Heart right ventricle (tissue), 16 donors: Measurements from ENCODE around the gene CARD18. TPM values are rescaled to one million over a fixed set of nuclear protein-coding genes. Genes with fewer than 3 reads are reported as not detected.
"Not testable (repeated sequence)": the region's sequence is repeated elsewhere in the genome, so short reads cannot be mapped to it uniquely, and the experiment has no call there.

ENCODE experiments used
- ATAC-seq, 8 donors: fragments of 200-7000 bp; cut with Tn5 transposase; one replicate each; pipeline ENCODE4 v1.9.1; 2020; ENCODE audit warnings: mild to moderate bottlenecking in 8 of 8, moderate library complexity in 8 of 8, moderate number of reproducible peaks in 1 of 8
- DNase-seq, 2 donors: peaks; one replicate each; pipeline ENCODE4 v3.0.0-alpha.2; 2020
- H3K27ac ChIP-seq, 10 donors: fragments of 200-600 bp; sonication (generic) in 2 of 10; one replicate each; pipeline versions ENCODE4 v1.5.0 to v1.8.0; 2020 to 2022; ENCODE audit warnings: mild to moderate bottlenecking in 3 of 10
- H3K27me3 ChIP-seq, 7 donors: fragments of 200-600 bp; one replicate each; pipeline ENCODE4 v1.8.0; 2021 to 2022; ENCODE audit warnings: mild to moderate bottlenecking in 2 of 7
- H3K36me3 ChIP-seq, 9 donors: fragments of 200-600 bp; sonication (generic) in 1 of 9; one replicate each; pipeline versions ENCODE4 v1.5.0 to v1.8.0; 2020 to 2022; ENCODE audit warnings: mild to moderate bottlenecking in 2 of 9
- H3K4me1 ChIP-seq, 9 donors: fragments of 200-600 bp; sonication (generic) in 1 of 9; one replicate each; pipeline versions ENCODE4 v1.5.0 to v1.8.0; 2020 to 2022; ENCODE audit warnings: mild to moderate bottlenecking in 4 of 9
- H3K4me3 ChIP-seq, 10 donors: fragments of 200-600 bp; sonication (generic) in 2 of 10; one replicate each; pipeline versions ENCODE4 v1.5.0 to v1.8.0; 2020 to 2022; ENCODE audit warnings: mild to moderate bottlenecking in 7 of 10, moderate library complexity in 2 of 10
- H3K9me3 ChIP-seq, 11 donors: fragments of 200-600 bp in 10 of 11; sonication (generic) in 2 of 11; one replicate each; pipeline versions ENCODE4 v1.5.0 to v1.8.0; 2013 to 2022; ENCODE audit warnings: mild to moderate bottlenecking in 2 of 11, control low read depth in 1 of 11, moderate library complexity in 1 of 11
- CTCF ChIP-seq, 9 donors: fragments of 200-600 bp; sonication (generic) in 2 of 9; IDR thresholded peaks; one replicate each; pipeline versions ENCODE4 v1.5.0 to v1.8.0; 2021 to 2022; ENCODE audit warnings: antibody characterized with exemption in 9 of 9, mild to moderate bottlenecking in 5 of 9, moderate library complexity in 1 of 9
- WGBS, 2 donors: extraction: QIAGEN DNeasy Blood & Tissue Kit; methylation state at CpG; one replicate each; pipeline ENCODE4 v1.1.7; 2013; ENCODE audit warnings: inconsistent platforms in 1 of 2; 5-methylcytosine and 5-hydroxymethylcytosine counted together
- intact Hi-C, 10 donors: fragments of 100-400 bp; cut with DNase I; formaldehyde crosslinking; loops; one replicate each; pipeline versions ENCODE4 v1.11.1 to v1.14.2; 2022
- polyA plus RNA-seq, 2 donors: library from polyadenylated mRNA; stranded (reverse); fragments of 200-250 nt; gene quantifications; one replicate each; pipeline ENCODE4 v1.2.3, GENCODE V29; 2013
- total RNA-seq, 10 donors: library from RNA; stranded (reverse); fragmentation: NEBNext Ultra II Directional in 3 of 10; extraction: Animal tissue kit (Norgen Biotek cat#: 25700) in 3 of 10; gene quantifications; one replicate each; pipeline versions ENCODE4 v1.2.1 to v1.2.4, GENCODE V29; 2021 to 2023
- donor health status: Arrhythmogenic right ventricular cardiomyopathy.
- donor health status: ischemic (EF 13 %, LVEDD 7.1; RV severe dilation, severe dysfunction).
- donor health status: healthy with polysubstance abuse.
- donor health status: DM: no; HTN: yes; CAD: no.
- donor health status: DM: no; HTN: no; CAD: no.
- donor health status: ischemic (EF 25% LVEDD 6.9; RV normal size, moderate dysfunction).
- donor health status: ischemic (EF 25% LVEDD 5.7; RV mildly dilated, moderate dysfunction).
- donor health status: healthy.
- donor health status: DM: yes; HTN: yes; CAD: no.
- donor health status: Ischemic cardiomyopathy.
- donor health status: ischemic (EF 35%, LVEDD 5.7; RV mildly dilated, moderate dysfunction).
- donor health status: nonischemic (EF 11% LVEDD 7.7; RV severe dilation, severe dysfunction).
- donor health status: DM: yes; HTN: yes; CAD: no.
- donor health status: PGD.
- donor health status: ischemic (EF 29% LVEDD 5.4; RV normal size, mild dysfunction).
- donor health status: nonischemic (EF 23%, LVEDD 6.1; RV moderate dilation, normal function).

The CARD18 gene
- total and polyA plus RNA-seq, 12 donors, result 0.07 to 2.3 (median 0.67) TPM; not detected in 9

DNA sequence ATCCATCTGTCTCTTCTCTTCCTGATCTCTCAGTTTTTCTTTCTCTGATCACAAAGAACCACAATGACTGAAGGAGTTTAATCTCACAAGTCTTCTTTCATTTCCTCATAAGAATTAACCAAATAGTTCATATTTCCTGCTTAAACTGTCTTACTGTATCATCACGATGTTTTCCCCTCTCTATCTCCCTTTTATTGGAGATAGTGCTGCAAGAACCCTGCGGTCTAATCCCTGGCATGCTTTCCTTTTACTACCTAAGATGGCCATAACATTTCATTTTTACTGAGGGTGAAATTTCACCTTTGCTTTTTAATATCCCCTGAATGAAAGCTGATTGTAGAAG lies 28.9 kb downstream of the CARD18 start:
- H3K36me3 ChIP-seq, result no peaks in the 10 kb centered on the region
- no peak for TF ChIP-seq CTCF (IDR thresholded peaks at IDR 0.05)
- DNase-seq, result no peak
- peak in 1 of 8 donors; percentile 19 for ATAC-seq
- intact Hi-C loops, result no loop called here
- H3K4me3 ChIP-seq, result peak overlapping the region in 3 of 10 donors; percentile 4 to 24 (median 17)
- peaks cover 0 to 4% (median 0%) of the 10 kb centered on the region in 7 donors for H3K27me3 ChIP-seq
- H3K4me1 ChIP-seq, result peaks cover 0 to 19% (median 4%) of the 10 kb centered on the region in 9 donors
- H3K9me3 ChIP-seq, result peaks cover 0 to 5% (median 0%) of the 10 kb centered on the region in 11 donors
- H3K27ac ChIP-seq, result peak overlapping the region in 6 of 10 donors; percentile 38 to 78 (median 52)
- WGBS, 2 donors, result 39 to 57% methylated on average over 2 of the region's 2 CpGs

DNA sequence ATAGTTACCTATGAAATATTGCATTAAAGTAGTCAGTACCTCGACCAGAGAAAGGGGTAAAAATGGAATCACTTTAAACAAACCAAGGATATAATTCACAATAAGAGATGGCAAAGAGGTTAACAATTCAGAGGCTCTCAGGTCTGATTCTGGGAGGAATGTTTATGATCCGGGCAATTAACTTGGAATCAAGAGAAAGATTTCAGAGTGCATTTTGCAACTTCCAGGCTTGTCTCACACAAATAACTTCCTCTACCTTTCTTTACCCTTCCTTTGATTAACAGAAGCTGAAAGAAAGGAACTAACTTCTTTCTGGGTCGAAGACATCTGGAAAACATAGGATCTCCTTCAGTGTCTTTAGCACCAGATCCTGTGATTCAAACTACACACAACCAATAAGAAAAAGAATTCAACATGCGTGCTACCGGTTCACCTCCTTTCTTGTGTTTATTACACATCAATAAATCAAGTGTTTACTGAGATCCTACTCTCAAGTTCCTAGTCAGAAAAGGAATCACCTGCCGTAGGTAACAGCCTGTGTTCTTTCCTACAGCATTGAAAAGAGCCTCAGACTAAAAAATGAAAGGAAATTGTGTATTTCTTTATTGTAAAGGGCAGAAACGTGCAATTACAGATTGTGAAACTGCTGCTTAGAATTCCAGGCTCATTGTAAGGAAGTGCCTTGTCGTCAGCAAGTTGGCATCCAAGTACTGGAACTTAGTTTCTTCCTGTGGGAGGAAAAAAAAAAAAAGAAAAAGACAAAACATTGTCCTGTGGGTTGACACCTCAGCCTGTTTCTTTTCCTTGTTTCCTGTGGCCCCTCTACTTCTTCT lies 29.5 kb downstream of the CARD18 start:
- no peak for TF ChIP-seq CTCF (IDR thresholded peaks at IDR 0.05)
- peaks cover 0 to 19% (median 4%) of the 10 kb centered on the region in 9 donors for H3K4me1 ChIP-seq
- peaks cover 0 to 4% (median 0%) of the 10 kb centered on the region in 7 donors for H3K27me3 ChIP-seq
- H3K9me3 ChIP-seq, result peaks cover 0 to 7% (median 0%) of the 10 kb centered on the region in 11 donors
- peak overlapping the region in 4 of 10 donors; percentile 4 to 28 (median 20) for H3K4me3 ChIP-seq
- DNase-seq (peak in 1 of 2 donors; percentile 12), ATAC-seq (peak in 5 of 8 donors; percentile 38 to 79 (median 68))
- no peaks in the 10 kb centered on the region for H3K36me3 ChIP-seq
- peak overlapping the region in 7 of 10 donors; percentile 38 to 78 (median 52) for H3K27ac ChIP-seq
- intact Hi-C loops, result no loop called here
- 54 to 59% methylated on average over 8 of the region's 8 CpGs for WGBS, 2 donors

DNA sequence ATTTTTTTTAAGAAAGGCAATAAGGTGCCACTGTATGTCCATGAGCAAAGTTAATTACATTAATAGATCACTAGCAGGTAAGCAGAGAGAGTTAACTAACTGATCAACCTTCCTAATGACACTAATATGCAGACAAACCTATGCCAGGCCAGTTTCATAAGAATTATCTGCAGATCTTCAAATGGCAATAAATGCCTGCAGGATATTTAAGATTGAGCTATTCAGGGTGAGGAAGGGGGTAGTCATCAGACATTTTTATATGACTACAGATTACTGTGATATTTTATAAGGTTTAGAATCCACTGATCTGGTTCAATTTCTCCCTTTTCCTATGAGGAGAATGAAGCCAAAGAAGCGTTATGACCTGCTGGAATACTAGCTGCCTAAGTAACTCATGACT lies 30.2 kb downstream of the CARD18 start:
- H3K9me3 ChIP-seq, result peaks cover 0 to 7% (median 0%) of the 10 kb centered on the region in 11 donors
- intact Hi-C loops, result no loop called here
- no peak for TF ChIP-seq CTCF (IDR thresholded peaks at IDR 0.05)
- H3K4me3 ChIP-seq, result no peak overlapping the region
- DNase-seq (no peak), ATAC-seq (no peak)
- 96 to 100% methylated on average over 1 of the region's 1 CpG for WGBS, 2 donors
- no peak overlapping the region for H3K27ac ChIP-seq
- peaks cover 0 to 4% (median 0%) of the 10 kb centered on the region in 7 donors for H3K27me3 ChIP-seq
- no peaks in the 10 kb centered on the region for H3K36me3 ChIP-seq
- peaks cover 0 to 19% (median 4%) of the 10 kb centered on the region in 9 donors for H3K4me1 ChIP-seq

DNA sequence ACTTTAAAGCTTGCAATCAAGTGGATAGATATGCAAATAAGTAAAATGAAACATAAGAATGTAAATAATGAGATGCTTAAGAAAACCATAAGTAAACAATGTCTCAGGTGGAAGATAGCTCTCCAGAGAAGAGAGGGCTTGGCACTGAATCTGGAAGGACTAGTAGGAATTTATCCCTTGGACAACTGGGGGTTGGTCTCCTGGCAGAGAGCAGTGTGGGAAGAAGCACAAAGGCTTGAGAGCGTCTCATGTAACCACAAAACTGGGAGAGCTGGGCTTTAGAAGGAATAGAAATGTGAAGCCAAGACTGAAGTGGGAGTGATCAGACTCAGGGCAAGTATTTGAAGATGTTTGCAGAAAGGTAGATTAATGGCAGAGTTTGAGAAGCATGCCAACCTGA lies 31.3 kb downstream of the CARD18 start:
- Histone ChIP-seq H3K4me1 (peaks cover 0 to 19% (median 4%) of the 10 kb centered on the region in 9 donors), H3K4me3 (no peak overlapping the region), H3K27ac (no peak overlapping the region), H3K27me3 (peaks cover 0 to 4% (median 0%) of the 10 kb centered on the region in 7 donors), H3K36me3 (no peaks in the 10 kb centered on the region), H3K9me3 (peaks cover 0 to 7% (median 0%) of the 10 kb centered on the region in 11 donors)
- TF ChIP-seq CTCF (IDR thresholded peaks at IDR 0.05), result no peak
- ATAC-seq, result no peak
- 88 to 98% methylated on average over 1 of the region's 1 CpG for WGBS, 2 donors
- intact Hi-C loops, result no loop called here
- no peak for DNase-seq

GRCh38 chr11:105107226-105107825 lies 32.2 kb downstream of the CARD18 start:
- DNase-seq, H3K27ac ChIP-seq, H3K4me3 ChIP-seq, intact Hi-C loops, H3K36me3 ChIP-seq, H3K27me3 ChIP-seq, H3K9me3 ChIP-seq, ATAC-seq: not testable (repeated sequence)
- WGBS, 2 donors, result 66 to 67% methylated on average over 8 of the region's 8 CpGs
- peaks cover 0 to 19% (median 4%) of the 10 kb centered on the region in 9 donors for H3K4me1 ChIP-seq
